NOMO-1 treated with dmso at 0.1 percent for 144 hours (cell line): ENCODE results near the gene EPB41.
"Not testable (repeated sequence)": the region's sequence is repeated elsewhere in the genome, so short reads cannot be mapped to it uniquely, and the experiment has no call there.

Experiments used
- DNase-seq: peaks from one replicate; lab custom pipeline; 2025; ENCODE audit not compliant: unreplicated experiment; lab: John Stamatoyannopoulos, UW

EPB41 gene

DNA sequence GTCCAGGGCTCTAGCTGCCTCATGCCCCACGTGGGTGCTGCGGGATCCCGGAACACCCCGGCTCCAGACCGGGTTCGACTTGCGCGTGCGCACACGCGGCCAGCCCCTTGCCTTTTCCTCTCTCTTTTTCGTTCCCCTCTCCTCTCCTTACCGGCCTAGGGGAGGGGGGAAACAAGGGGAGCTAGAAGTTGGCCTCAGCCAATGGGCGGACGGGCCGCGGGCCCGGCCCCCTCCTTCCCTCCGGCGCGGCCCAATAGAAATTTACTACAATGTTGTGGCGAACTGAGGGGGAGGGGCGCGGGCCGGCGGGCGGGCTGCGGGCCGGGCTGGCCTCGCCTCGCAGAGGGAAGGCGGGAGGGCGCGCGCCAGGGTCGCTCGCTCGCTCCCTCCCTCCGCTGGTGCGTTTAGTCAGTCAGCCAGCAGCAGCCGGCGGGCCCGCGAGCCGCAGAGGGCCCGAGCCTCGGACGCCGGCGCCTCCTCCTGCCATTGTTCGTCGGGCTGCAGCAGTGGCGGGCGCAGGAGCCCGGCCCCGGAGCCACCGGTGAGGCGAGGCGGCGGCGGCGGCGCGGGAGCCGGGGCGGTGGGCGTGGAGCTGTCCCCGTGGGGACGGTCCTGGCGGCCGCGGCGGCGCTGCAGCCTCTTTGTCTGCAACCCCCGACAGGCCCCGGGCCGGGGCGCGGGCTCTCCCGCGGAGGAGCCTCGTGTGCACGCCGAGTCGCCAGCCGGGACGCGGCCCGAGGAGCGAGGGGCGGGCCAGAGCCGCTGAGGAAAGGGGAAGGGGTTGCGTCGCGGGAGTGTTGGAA lies at the start of gene EPB41:
Gene EPB41, plus strand, starts transcription at position 342 of the 803 bp plus-strand sequence. CDS start 72,869 bp downstream, outside the sequence.
- peak; percentile 93 for DNase-seq

DNA sequence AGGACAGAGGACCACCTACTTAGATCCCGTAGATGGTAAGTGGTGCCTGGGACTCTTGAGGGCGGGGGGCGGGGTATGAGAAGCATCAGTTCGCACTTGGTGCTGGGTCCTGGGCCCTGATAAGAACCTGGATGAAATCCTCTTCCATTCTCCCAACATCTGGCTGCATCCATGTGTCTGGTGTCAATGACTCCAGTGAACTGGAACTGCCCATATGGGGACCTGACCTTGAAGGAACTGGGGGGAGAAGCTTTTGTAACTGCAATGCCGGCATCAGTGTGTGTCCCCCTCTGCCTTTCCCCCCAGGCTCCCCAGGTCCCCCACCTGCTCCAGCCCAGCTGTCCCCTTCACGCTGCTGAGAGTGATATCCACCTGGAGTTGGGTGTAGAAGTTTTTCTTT lies 49.7 kb upstream of the EPB41 start:
- no peak for DNase-seq

- DNase-seq = no peak
Measured at GRCh38 chr1:28865997-28866650, 48.2 kb upstream of the EPB41 start.

DNA sequence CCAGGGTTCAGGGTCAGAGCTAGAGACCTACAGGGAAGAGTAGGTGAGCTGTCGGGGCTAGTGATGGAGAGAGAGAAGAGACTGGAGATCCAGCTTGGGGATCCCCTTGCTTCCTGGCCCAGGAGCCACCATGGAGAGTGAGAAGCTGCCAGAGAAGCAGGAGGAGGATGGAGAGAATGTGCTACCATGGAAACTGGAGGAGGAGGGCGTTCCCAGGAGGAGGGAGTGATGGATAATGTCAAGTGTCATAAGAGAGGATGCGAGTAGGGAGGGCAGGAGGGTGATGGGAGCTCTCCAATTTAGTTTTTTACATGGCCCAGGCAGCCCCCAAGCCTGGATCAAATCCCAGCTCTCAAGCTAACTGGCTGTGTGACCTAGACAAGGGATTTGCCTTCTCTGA lies 46.5 kb upstream of the EPB41 start:
- no peak for DNase-seq

DNA sequence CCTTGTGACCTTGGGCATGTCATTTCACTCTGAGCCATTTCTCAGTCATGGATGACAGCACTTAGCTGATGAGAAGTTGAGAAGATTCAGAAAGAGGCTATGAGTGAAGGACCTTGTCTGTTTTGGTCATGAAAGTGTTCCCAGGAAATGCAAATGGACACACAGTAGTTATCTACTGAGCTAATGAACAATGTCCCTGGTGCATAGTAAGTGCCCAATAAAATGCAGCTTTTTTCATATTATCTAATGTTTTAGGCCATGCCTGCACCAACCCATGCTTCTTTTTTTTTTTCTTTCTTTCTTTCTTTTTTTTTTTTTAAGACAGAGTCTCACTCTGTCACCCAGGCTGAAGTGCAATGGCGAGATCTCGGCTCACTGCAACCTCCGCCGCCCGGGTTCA lies 44.4 kb upstream of the EPB41 start:
- no peak for DNase-seq

DNA sequence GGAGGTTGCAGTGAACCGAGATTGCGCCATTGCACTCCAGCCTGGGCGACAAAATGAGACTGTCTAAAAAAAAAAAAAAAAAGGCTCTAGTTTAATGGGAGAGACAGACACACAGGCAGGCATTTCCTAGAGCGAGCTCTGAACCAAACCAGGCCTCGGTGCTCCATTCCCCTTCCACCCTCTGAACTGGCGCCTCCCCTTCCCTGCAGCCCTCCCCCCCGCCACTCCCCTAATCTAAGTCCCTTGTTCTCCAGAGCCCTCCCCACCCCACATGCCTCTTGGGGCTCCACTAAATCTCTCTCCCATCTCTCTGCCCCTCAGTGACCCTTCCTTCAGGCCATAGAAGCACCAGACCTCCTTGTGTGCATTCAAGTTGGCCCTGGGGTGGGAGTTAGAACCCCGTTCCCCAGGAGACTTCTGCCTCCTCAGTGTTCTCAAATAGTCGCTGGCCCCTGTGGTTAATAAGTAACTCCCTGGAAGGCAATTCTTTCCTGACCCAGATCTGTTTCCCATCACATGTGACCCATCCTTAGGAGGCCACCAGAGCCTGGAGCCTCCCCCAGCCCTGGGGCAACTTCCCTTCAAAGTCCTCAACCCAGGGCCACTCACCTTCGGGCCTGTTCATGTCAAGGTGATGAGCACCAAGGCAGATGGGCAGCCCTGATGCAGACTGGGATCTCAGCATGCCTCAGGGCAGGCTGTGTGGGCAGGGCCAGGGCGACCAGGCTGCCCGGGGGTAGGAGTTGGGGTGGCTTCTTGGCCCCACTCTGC lies 42.6 kb upstream of the EPB41 start:
- no peak for DNase-seq

GRCh38 chr1:28875134-28875533 lies 39.2 kb upstream of the EPB41 start:
- DNase-seq = not testable (repeated sequence)

- peak; percentile 49 for DNase-seq
Measured at GRCh38 chr1:28877132-28877781, 37.1 kb upstream of the EPB41 start.

DNA sequence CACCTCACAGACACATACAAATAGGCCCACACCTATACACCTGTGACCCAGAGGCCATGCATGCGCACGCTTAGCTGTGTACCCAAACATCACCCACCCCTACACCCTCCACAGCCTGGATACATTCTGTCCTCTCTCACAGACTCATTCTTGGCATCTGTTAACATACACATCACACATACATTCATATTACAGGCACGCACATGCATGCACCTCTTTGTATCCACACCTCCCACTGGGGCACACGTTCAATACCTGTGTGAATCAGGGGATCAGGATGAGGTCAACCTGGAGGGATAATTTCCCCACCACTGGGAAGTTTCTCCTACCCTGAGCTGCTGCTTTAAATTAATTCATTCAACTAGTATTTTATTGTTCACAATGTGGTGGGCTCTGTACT lies 35.6 kb upstream of the EPB41 start:
- DNase-seq = no peak

DNA sequence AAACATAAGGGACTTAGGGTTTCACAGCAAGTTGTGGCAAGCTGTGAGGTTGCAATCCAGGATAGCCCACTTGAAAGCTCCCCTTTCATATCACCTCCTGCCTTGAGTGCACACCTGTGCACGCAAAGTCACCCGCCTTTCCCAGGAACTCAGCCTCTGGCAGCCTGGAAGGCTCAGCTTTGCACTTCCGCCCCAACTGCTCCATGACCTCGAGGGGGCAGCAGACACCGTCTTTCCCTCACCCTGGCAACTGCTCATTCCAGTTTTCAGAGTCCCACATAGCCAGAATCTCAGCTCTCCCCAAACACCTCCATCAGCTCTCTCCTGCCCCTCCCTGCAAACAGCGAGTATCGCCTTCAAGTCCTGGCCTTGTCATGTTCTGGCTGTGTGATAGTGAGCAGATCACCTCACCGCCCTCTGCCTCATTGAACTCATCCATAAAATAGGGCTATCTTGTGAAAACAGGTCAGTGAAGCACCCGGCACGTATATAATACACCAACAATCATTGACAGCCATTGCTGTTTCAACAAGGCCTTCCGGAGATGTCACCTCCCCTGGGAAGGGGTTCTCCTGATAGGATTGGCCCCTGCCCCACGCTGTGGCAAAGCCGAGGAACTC lies 32.2 kb upstream of the EPB41 start:
- DNase-seq = peak; percentile 39

- no peak for DNase-seq
Measured at GRCh38 chr1:28883242-28883616, 31.1 kb upstream of the EPB41 start.

DNA sequence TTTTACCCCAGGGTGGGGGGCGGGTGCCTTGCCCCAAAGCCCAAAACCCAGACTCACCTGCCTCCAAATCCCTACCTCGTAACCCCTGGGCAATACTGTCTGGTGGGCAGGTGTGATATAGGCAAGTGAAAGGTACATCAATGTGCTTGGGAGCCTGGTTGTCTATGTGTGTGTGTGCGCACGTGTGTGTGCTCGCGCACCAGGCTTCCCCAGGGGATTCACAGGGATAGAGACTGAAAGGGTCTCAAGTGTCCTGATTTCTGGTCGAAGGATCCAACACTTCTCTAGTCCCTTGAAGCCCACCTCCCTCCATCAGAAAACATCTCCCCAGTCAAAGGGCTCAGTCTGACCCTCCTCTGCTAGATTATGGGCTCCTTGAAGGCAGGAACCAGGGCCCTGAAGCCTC lies 28.9 kb upstream of the EPB41 start:
- DNase-seq = no peak

- DNase-seq = no peak
Measured at GRCh38 chr1:28885977-28886730, 28.2 kb upstream of the EPB41 start.

DNA sequence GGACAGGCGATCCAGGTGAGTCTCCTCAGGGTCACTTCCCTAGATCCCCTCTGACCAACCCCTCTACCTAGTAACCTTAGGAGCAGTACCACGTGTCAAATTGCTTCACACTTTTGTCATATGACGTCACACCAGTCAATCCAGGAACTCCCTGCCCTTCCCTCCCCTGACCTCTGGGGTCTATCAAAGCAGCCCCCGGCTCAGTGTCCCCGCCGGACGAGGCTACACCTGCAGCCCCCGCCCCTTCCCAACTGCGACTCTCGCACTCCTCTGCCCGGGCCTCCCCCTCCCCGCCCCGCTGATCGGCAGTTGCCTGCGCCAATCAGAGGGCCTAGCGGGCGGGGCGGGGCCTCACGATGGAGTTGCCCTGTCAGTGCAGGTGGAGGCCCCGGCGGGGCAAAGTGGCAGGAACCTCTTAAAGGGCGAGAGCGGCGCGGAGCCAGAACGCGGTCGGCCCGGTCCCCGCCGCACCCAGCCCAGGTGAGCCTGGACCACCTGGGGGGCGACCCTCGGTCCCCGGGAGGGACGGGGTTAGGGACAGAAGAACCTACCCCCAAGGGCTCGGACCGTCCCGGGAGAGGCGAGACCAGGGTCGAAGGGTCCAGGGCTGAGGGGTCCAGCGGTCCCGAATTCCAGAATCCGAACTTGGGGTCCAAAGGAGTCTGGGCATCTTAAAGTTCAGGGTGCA lies 27.5 kb upstream of the EPB41 start:
- peak; percentile 70 for DNase-seq

GRCh38 chr1:28887419-28887834 lies 26.9 kb upstream of the EPB41 start:
- DNase-seq = no peak

DNA sequence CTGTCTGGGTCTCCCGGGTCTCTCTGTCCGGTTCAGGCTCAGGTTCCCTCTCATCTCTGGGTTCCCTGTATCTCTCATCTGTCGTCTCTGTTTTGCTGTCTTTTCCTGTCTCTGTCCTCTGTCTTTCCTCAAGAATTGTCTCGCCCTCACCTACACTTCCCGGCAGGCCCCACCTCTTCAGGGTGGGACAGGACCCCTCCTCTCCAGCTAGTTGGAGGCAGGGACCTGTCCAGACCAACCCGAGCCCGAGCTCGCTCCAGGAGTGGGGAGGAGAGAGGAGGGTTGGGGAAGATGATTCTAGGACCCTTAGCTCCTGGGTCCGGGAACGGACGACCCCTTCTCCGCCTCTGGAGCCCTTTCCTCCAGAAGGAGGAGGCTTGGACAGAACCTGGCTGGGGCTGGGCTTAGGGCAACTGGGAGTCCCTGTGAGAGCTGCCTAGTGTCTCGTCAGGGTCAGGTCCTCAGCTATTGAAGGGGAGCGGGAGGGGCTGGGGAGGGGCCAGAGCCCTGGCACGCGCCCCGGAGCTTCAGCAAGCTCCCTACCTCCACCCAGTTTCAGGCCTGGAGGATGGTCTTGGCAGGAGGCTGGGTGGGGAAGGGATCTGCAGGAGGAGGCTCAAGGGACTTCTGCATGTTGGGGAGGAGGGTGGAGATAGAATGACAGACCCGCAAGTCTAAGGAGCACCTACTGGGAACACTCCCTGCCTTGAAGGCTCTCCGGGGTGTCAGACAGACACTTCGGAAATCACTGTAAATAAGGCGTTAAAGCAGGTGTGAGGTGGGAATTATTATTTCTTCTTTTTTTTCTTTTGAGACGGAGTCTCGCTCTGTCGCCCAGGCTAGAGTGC lies 26.3 kb upstream of the EPB41 start:
- DNase-seq = no peak

- no peak for DNase-seq
Measured at GRCh38 chr1:28888915-28889314, 25.5 kb upstream of the EPB41 start.

DNA sequence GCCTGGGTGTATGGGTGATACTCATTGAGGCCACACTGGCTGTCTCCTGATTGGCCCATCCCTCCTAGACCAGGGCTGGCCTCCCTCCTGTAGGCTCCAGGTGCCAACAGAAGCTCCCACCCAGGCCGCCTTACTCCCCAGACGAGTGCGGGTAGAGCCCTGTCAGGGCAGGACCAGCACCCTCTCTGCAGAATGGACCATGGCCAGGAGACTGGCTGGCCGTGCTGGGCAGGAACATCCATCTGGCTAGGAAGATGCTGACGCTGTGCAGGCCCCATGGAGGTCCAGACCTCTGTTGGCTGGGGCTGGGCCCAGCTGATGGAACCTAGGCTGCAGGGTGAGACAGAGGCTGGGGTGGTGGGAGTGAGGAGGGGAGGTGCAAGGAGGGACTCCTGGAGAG lies 25.0 kb upstream of the EPB41 start:
- no peak for DNase-seq

GRCh38 chr1:28890435-28890834 lies 23.9 kb upstream of the EPB41 start:
- no peak for DNase-seq
